ENCODE measurements around the gene PTGES2.

Gene PTGES2

DNA sequence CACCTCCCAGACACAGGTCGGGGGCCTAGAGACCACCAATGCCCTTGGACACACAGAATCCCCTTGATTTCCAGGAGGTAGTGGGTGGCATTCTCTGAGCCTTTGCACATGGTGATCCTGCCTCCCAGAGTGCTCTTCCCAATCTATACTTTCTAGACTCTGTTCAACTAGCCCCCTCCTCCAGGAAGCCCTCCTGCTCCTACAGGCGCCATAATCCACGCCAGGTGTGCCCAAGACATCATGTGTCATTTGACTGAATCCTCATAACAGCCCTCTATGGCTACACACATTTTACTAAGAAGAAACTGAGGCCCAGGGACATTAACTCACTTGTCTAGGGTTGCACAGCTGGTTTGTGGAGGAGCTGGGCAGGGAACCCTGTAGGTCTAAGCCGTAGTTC, 39.7 kb upstream of the PTGES2 start:
- TF ChIP-seq, protein P1, sequence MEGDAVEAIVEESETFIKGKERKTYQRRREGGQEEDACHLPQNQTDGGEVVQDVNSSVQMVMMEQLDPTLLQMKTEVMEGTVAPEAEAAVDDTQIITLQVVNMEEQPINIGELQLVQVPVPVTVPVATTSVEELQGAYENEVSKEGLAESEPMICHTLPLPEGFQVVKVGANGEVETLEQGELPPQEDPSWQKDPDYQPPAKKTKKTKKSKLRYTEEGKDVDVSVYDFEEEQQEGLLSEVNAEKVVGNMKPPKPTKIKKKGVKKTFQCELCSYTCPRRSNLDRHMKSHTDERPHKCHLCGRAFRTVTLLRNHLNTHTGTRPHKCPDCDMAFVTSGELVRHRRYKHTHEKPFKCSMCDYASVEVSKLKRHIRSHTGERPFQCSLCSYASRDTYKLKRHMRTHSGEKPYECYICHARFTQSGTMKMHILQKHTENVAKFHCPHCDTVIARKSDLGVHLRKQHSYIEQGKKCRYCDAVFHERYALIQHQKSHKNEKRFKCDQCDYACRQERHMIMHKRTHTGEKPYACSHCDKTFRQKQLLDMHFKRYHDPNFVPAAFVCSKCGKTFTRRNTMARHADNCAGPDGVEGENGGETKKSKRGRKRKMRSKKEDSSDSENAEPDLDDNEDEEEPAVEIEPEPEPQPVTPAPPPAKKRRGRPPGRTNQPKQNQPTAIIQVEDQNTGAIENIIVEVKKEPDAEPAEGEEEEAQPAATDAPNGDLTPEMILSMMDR (IDR thresholded peaks at IDR 0.05; ENCODE audit: low read depth, low read length): no peak
- DNase-seq (ENCODE audit: extremely low read depth, low read depth): no peak

DNA sequence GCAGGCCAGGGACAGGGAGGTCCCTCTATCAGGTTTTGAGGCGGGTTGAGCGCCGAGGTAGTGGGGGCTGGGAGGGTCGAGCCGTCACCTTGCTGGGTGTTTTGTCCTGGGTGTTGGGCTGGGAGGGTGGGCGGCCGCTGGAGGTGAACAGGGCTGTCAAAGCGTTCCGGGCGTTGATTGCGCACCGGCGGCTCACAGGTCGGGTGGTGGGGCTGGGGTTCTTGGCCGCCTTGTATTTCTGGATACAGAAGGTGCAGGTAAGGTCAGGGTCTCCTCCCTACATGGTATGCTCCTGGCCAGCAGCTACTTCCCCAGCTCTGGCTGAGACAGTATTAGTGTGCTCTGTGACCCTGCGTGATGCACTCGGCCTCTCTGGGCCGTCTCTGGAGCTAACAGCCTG, 38.6 kb upstream of the PTGES2 start:
- no peak for DNase-seq (ENCODE audit: extremely low read depth, low read depth)
- TF ChIP-seq, protein P1 (IDR thresholded peaks at IDR 0.05; ENCODE audit: low read depth, low read length): no peak

- TF ChIP-seq, protein P1 (IDR thresholded peaks at IDR 0.05; ENCODE audit: low read depth, low read length): no peak
- DNase-seq (ENCODE audit: extremely low read depth, low read depth): no peak
These were observed 36.9 kb upstream of the PTGES2 start for GRCh38 chr9:128164307-128164885.

DNA sequence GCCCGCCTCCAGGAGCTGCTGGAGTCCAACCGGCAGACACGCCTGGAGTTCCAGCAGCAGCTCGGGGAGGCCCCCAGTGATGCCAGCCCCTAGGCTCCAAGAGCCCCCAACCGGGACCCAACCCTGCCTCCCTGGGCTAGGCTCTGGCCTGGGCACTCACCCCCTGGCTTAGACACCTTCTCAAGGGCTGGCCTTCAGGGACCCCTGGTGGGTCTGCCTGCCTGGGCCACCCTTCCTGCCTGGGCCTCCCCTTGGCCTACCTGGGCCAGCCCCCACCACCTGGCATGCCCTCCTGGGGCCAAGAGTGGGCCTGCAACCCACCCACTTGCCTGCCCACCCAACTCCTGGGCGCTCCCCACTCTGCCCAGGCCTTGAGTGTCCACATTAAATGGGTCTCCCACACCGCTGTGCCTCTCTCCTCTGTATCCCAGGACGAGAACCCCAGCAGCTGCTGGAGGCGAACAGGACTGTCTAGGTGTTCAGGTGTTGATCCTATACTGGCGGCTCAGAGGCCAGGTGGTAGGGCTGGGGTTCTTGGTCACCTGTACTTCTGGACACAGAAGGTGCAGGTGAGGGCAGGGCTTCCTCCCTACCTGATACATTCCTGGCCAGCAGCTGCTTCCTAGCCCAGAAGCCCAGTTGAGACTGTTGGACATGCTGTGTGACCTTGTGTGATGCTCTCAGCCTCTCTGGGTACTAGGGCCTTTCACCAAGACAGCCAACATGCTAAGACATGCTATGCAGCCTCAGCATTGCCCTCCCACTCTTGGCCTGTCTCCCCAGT, 36.2 kb upstream of the PTGES2 start:
- TF ChIP-seq, protein P1 (IDR thresholded peaks at IDR 0.05; ENCODE audit: low read depth, low read length): no peak
- no peak for DNase-seq (ENCODE audit: extremely low read depth, low read depth)

DNA sequence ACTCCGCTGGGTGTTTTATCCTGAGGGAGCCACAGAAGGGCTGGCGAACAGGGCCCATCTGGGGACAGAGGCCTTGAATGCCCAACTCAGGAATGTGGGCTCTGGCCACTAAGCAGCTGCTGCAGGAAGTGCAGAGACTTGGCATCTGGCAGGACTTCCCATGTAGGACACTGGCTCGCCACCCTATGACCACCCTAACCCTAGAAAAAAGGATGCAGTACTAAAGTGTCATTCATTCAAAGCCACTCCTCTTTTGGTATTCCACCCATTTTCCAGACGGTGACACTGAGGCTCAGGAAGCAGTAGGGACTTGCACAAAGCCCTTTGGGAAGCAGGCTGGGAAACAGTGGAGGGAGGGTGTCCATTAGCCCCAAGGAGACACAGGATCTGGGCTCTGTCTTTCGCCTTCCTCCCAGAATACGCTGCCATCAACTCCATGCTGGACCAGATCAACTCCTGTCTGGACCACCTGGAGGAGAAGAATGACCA, 35.5 kb upstream of the PTGES2 start:
- DNase-seq (ENCODE audit: extremely low read depth, low read depth): no peak
- TF ChIP-seq, protein P1 (IDR thresholded peaks at IDR 0.05; ENCODE audit: low read depth, low read length): no peak

DNA sequence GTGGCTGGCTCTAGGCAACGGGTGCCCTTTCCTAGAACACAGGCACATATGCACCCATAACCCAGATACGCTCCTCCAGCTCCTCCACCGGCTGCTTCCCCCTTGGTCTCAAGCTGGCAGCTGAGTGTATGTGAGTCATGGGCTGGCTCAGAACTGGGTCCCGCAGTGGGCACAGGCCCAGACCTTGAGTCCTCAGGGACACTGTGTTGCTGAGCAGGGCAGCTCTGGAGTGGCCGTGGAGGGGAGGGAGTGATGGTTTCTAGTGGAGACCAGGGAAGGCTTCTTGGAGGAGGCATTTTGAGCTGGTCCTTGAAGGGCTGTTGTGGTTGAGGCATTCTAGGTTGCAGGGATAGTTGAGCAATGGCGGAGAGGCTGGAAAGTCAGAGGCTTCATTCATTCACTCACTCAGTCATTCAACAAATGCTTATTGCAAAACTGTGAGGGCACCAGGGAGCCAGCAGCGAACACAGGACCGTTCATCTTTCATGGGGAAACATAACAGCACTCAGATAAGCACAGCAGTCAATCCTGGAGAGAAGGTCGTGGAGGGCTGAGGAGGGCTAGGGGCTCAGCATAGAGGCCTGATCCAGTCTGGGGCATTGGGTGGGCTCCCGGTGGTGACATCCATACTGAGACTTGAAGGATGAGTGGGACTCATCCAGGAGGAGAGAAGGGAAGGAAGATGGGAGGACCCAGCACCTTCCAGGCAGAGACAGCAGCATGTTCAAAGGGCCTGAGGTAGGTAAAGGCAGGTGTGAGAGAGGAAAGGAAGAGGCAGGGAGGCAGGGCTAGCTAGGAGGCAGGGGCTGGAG, 34.9 kb upstream of the PTGES2 start:
- TF ChIP-seq, protein P1 (IDR thresholded peaks at IDR 0.05; ENCODE audit: low read depth, low read length): no peak
- no peak for DNase-seq (ENCODE audit: extremely low read depth, low read depth)

Data from AG09319 (cell line).